ENCODE data around the gene RALB. TPM values are rescaled to one million over a fixed set of nuclear protein-coding genes. Genes with fewer than 3 reads are reported as not detected.
"Not testable (repeated sequence)": the region's sequence is repeated elsewhere in the genome, so short reads cannot be mapped to it uniquely, and the experiment has no call there.

The RALB gene
- total RNA-seq, 6 donors from 2014 or later, result 23.0 to 85.8 (median 46.5) TPM

DNA sequence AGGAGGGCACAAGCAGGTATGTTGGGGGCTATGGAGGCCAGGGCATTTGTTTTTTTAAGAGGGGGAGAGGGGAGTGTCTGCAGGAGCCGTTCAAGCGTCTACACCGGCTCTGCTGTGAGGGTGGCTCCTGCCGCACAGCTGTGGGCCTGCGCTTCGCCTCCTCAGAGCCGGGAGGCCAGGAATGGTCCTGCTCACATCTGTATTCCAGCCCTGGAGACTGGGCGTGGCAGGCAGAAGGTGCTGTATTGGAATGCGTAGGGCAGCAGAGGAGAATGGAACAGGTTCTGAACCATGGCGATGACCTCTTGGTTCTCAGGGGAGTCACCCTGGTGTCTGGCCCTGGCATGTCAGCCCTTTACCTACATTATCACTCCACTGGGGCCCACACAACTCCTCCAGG, 66.5 kb downstream of the RALB start:
- TF ChIP-seq POLR2A (IDR thresholded peaks at IDR 0.05) (no peak), EP300 (IDR thresholded peaks at IDR 0.05) (no peak), POLR2AphosphoS5 (IDR thresholded peaks at IDR 0.05) (no peak)
- TF ChIP-seq, protein P1, sequence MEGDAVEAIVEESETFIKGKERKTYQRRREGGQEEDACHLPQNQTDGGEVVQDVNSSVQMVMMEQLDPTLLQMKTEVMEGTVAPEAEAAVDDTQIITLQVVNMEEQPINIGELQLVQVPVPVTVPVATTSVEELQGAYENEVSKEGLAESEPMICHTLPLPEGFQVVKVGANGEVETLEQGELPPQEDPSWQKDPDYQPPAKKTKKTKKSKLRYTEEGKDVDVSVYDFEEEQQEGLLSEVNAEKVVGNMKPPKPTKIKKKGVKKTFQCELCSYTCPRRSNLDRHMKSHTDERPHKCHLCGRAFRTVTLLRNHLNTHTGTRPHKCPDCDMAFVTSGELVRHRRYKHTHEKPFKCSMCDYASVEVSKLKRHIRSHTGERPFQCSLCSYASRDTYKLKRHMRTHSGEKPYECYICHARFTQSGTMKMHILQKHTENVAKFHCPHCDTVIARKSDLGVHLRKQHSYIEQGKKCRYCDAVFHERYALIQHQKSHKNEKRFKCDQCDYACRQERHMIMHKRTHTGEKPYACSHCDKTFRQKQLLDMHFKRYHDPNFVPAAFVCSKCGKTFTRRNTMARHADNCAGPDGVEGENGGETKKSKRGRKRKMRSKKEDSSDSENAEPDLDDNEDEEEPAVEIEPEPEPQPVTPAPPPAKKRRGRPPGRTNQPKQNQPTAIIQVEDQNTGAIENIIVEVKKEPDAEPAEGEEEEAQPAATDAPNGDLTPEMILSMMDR (IDR thresholded peaks at IDR 0.05), result no peak
- no peaks in the 10 kb centered on the region for H3K27me3 ChIP-seq
- DNase-seq (no peak), ATAC-seq (ENCODE audit: low FRiP score in 2 of 2) (no peak)
- WGBS, 2 donors, result 80 to 87% methylated on average over 10 of the region's 10 CpGs
- no peaks in the 10 kb centered on the region for H3K36me3 ChIP-seq
- peaks cover 7 to 15% (median 13%) of the 10 kb centered on the region in 4 donors for H3K4me1 ChIP-seq
- H3K9me3 ChIP-seq, result no peaks in the 10 kb centered on the region
- no peak overlapping the region for H3K4me3 ChIP-seq
- H3K27ac ChIP-seq, result no peak overlapping the region

DNA sequence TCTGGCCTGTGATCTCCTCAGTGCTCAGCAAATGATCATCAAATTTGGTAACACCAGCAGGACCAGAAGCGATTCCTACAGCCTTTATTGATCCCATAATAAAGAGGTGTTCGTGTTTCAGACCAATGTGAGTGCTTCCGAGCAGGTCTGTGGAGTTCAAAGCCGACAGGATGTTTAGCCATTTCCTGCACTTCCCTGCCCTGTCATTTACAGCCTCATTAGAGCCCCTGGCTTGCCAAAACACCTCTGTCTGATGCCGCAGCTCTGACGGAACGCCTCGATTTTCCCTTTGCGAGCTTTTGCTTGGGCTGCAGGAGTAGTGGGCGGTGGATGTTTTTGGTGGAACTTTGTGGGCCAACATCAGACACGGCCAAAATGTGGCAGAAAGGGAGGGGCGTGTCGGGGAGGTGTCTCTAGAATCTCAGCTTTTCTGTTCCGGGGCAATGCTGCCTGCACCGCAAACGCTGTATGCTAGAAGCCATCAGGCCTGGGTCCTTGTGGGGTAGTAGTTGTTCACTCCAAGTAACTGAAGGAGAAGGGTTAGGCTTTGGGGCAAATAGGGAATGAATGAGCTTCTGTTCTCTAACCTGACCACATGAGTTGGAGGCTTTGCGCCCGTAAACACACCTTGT, 67.2 kb downstream of the RALB start:
- H3K9me3 ChIP-seq, result no peaks in the 10 kb centered on the region
- WGBS, 2 donors, result 68 to 78% methylated on average over 16 to 18 of the region's 18 CpGs
- H3K27ac ChIP-seq, result no peak overlapping the region
- no peak for DNase-seq
- H3K36me3 ChIP-seq, result no peaks in the 10 kb centered on the region
- TF ChIP-seq EP300 (IDR thresholded peaks at IDR 0.05) (no peak), POLR2A (IDR thresholded peaks at IDR 0.05) (no peak), POLR2AphosphoS5 (IDR thresholded peaks at IDR 0.05) (no peak)
- TF ChIP-seq, protein P1 (IDR thresholded peaks at IDR 0.05), result no peak
- ATAC-seq (ENCODE audit: low FRiP score in 2 of 2), result no peak
- H3K4me3 ChIP-seq, result no peak overlapping the region
- no peaks in the 10 kb centered on the region for H3K27me3 ChIP-seq
- H3K4me1 ChIP-seq, result peaks cover 7 to 14% (median 10%) of the 10 kb centered on the region in 4 donors

DNA sequence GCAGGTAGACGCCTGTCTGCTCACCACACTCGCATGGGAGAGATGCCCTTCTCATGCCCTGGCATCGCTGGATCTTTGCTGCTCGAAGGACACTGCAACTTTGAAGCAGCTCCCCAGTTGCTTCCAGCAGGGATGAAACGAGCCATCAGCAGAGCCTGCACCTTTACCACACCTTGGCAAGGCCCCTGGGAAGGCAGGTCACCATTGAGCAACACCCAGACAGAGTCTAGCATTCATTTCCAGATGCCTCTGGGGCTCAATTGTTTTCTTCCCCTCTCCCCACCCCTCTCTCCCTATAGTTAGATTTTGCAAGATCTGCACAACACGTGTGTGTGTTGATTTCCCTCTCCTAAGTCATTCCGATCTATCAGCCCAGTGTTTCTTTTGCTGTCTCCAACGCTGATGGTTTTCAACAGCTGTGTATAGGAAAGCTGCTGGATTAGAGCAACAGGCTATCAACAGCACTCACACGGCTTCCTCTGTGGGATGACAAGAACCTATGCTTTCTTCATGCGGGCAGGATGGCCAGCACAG, 67.7 kb downstream of the RALB start:
- no peaks in the 10 kb centered on the region for H3K27me3 ChIP-seq
- no peaks in the 10 kb centered on the region for H3K36me3 ChIP-seq
- ATAC-seq (ENCODE audit: low FRiP score in 2 of 2), result no peak
- WGBS, 2 donors, result 61 to 70% methylated on average over 6 to 10 of the region's 10 CpGs
- H3K9me3 ChIP-seq, result no peaks in the 10 kb centered on the region
- no peak overlapping the region for H3K4me3 ChIP-seq
- peaks cover 7 to 14% (median 10%) of the 10 kb centered on the region in 4 donors for H3K4me1 ChIP-seq
- TF ChIP-seq POLR2AphosphoS5 (IDR thresholded peaks at IDR 0.05), result no peak
- TF ChIP-seq POLR2A (IDR thresholded peaks at IDR 0.05), result no peak
- TF ChIP-seq EP300 (IDR thresholded peaks at IDR 0.05), result no peak
- TF ChIP-seq, protein P1 (IDR thresholded peaks at IDR 0.05), result no peak
- DNase-seq, result no peak
- no peak overlapping the region for H3K27ac ChIP-seq

DNA sequence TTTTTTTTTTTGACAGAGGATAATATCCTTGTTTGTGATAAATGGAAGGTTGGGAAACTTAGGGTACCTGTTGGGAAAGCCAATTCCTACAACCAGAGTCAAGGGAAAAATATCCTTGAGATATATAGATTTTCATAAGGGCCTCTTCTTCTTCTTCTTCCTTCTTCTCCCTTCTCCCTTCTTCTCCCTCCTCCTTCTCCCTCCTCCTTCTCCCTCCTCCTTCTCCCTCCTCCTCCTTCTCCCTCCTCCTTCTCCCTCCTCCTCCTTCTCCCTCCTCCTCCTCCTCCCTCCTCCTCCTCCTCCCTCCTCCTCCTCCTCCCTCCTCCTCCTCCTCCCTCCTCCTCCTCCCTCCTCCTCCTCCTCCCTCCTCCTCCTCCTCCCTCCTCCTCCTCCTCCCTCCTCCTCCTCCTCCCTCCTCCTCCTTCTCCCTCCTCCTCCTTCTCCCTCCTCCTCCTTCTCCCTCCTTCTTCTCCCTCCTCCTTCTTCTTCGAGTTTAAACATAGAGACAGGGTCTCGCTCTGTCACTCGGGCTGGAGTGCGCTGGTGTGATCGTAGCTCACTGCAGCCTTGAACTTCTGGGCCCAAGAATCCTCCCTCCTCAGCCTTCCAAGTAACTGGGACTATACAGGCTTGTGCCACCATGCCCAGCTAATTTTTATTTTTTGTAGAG, 68.4 kb downstream of the RALB start:
- not testable (repeated sequence) for H3K4me3 ChIP-seq; DNase-seq; H3K9me3 ChIP-seq; H3K36me3 ChIP-seq; H3K27ac ChIP-seq; ATAC-seq (ENCODE audit: low FRiP score in 2 of 2); H3K27me3 ChIP-seq
- WGBS, 2 donors, result 83 to 93% methylated on average over 5 of the region's 5 CpGs
- peaks cover 7 to 14% (median 10%) of the 10 kb centered on the region in 4 donors for H3K4me1 ChIP-seq

DNA sequence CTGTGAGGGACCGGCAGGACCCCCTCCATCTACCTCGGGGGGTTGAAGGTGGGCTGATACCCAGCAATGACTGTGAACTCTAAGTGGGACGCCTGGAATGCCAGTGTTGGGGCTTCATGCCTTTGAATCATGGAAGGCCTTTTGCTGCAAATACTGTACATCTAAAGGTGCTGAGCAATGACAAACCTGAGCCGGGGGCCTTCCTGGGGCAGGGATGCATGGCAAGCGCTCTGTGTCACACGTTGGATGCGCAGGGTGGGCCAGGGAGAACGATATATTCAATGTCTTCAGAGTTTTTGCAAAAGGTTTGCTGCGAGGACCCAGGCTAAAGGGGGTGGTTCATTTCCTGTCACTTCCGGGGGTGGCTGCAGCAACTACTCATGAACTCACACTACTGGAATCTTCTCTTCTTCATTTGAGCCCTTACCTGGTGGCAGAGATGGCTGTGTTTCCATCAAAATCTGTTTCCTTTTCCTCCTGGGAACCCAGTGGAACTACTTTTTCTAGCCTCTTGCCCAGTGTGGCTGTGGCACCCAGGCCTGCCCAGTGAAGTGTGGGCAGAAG, 69.2 kb downstream of the RALB start:
- TF ChIP-seq POLR2AphosphoS5 (IDR thresholded peaks at IDR 0.05), result no peak
- TF ChIP-seq EP300 (IDR thresholded peaks at IDR 0.05), result no peak
- TF ChIP-seq POLR2A (IDR thresholded peaks at IDR 0.05), result no peak
- TF ChIP-seq, protein P1 (IDR thresholded peaks at IDR 0.05), result no peak
- H3K27ac ChIP-seq, result no peak overlapping the region
- no peak for ATAC-seq (ENCODE audit: low FRiP score in 2 of 2)

More for the DNA sequence above, 69.2 kb downstream of the RALB start:
- WGBS, 2 donors, result 86 to 88% methylated on average over 9 to 10 of the region's 10 CpGs
- Histone ChIP-seq H3K36me3 (no peaks in the 10 kb centered on the region), H3K4me1 (peaks cover 7 to 14% (median 10%) of the 10 kb centered on the region in 4 donors), H3K4me3 (no peak overlapping the region), H3K27me3 (no peaks in the 10 kb centered on the region), H3K9me3 (no peaks in the 10 kb centered on the region)
- DNase-seq, result no peak

Data from upper lobe of left lung (tissue), 6 donors.